GM18873 (cell line): Measurements from ENCODE around the gene BATF.

ENCODE experiments used
- ATAC-seq: cut with Tn5 transposase; IDR thresholded peaks from one replicate; pipeline ENCODE4 v1.9.1; 2021; ENCODE audit warnings: mild to moderate bottlenecking, moderate library complexity, moderate number of reproducible peaks; ENCODE audit not compliant: unreplicated experiment, low FRiP score

Gene BATF

DNA sequence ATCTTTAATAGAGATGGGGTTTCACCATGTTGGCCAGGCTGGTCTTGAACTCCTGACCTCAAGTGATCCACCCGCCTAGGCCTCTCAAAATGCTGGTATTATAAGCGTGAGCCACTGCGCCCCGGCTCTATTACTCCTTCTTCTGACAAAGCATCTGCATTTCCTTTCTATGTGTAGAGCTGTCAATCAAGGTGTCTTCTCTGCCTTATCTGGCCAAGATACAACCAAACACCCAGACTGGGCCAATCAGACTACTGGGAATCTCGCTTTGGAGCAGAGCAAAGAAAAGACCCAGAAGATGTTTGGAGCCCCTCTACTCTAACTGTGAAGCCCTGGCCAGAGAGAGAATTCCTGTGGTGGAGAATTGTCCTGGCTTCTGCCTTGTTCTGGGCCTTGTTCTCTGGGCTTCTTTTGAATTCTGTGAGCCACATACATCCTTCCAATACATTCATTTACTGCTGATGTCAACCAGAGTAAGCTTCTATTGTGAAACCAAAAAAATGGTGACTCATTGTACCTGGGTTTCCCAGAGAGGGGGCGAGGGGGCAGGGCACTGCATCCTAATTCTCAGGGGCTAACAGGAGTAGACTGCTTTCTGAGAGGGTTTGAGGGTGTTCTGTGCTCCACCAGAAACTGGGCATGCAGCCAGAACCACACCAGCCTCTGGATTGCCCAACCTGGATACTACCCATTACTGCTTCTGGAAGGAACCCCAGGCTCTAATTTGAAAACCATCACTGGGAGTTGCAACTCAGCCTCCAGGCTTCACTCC lies 37.4 kb downstream of the BATF start:
- no peak for ATAC-seq

DNA sequence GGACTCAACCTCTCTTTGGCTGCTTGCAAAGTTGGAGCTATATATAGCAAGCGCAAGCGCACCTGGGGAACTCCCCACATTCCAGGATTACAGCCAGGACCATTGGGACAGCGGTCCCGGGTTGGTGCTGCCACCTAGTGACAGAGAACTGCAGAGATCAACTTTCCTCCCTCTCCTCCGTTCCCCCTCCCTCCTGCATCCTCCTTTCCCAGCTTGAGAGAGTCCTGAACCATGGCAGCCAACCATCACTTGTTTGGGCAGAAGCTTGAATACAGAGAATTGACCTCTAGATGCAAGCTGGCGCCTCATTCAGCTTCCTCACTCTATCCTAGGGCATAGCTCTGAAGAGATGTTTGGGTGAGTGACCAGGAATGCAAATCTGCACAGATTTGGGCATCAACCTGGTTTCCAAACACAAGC lies 38.8 kb downstream of the BATF start:
- ATAC-seq = no peak

DNA sequence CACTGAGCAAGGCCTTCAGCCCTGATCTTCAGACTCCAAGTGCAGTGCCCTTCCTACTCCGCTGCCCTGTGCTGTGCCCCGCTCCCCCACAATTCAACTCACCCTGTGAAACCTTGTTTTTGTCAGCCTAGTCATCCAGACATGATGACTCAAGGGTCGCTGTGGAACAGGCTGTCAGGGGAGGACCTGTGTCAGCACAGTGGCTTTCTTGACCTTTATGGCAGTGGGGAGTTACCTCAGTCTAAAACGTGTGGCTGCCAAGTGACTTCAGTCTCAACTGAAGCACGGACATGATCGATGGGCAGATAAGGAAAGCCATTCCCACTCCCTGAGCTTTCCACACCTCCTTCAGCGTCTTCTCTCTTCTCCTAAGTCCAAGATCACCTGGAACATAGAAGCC lies 39.8 kb downstream of the BATF start:
- ATAC-seq = no peak

DNA sequence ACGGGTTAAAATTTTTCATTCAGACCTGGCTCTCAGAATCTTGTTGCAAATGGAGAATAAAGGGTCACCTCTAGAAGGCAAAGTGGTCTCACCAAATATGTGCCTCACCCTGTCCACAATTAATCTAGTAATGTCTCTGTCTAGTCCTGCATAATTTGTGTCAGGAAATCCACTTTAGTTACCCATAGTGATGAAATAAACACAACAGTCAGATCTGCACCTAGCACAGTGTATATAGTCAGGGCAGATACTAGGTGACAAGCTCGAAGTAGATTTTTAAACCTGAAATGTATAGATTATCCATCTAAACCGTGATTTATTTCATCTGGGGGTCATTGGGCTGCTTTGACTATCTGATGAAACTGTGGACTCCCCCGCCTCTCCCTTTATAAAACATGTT lies 40.2 kb downstream of the BATF start:
- no peak for ATAC-seq

DNA sequence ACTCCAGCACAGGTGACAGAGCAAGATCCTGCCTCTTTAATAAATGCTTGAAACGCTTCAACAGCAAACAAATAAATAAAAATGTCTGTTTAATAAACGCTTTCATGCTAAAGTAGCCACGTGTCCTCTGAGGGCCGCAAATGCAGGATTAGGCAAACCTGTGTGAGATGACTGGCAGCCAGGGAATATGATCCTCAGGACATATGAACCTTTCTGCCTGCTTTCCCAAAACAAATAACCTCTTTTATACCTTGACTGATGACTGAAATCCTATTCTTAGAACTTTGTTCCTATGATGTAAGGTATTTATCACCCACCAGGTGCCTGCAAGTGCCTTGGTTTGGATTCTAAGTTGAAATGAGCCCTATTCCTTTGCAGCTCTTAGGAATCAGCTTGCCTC lies 41.7 kb downstream of the BATF start:
- ATAC-seq = no peak

DNA sequence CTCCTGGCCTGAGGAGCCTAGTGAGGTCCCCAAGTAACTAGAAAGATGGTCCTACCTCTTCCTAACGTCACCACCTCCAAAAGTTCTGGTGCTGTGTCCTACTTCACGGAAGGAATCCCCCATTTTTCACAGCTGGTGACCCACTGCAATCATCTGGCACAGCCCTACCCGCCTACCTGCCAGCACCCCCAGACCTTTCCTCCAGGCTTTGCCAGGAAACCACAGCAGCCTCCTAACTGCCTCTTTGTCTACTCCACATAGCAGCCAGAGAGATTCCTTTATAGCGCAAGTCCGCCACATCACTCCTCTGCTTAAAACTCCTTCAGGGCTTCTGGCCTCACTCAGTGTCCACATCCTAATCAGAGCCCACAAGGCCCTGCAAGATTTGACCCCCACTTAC lies 42.8 kb downstream of the BATF start:
- no peak for ATAC-seq

DNA sequence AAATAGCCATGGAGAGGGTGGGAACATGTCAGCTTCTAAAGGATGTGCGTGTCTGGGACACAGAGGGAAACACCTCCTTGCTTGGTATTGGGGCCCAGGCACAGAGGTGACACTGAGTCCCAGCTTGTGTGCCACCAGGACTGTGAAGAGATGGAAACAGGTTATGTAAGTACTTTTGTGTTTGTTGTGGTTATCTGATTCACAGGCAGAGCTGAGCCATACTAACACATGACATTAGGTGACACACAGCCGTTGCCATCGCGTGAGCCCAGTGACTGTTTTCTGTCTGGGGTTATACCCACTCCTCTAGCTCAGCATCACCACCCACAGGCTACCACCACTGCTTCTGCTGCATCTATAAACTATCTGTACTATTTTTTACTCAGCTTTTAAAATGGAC lies 44.1 kb downstream of the BATF start:
- no peak for ATAC-seq

DNA sequence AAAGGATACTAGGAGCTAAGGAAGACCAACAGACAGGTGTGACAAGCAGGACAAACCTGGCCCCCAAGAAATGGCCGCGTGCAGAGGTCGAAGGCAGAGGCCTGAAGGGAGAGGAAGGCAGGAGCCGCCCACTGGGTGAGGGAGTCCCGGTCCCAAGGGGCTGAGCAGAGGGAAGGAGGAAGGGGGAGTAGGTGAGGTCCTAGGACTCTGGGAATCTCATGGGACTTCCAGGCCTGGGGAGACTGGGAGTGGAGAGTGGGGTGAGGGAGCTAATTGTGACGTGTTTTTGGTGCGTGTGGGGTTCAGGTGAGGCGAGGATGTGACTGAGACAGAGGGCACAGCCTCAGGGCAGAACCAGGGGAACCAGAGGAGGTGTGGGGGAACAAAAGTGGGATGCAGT lies 44.5 kb downstream of the BATF start:
- no peak for ATAC-seq

DNA sequence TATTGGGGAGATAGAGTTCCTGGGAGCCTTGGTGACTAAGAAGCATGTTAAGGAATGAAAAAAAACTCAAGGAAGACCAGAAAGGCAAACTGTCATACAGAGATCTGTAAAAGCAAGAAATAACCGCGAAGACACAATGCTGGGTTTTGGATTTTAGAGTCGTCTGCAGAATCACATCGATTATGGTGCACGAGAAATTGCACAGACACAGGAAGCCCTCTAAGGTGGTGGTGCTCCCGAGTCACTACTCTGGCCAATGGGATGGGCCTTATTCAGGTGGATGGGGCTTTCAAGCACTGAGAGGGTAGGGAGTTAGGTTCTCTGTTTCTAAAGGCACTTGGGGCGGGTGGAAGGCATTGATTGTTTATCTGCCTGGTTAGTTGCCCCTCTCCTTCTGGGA lies 45.9 kb downstream of the BATF start:
- ATAC-seq = no peak

DNA sequence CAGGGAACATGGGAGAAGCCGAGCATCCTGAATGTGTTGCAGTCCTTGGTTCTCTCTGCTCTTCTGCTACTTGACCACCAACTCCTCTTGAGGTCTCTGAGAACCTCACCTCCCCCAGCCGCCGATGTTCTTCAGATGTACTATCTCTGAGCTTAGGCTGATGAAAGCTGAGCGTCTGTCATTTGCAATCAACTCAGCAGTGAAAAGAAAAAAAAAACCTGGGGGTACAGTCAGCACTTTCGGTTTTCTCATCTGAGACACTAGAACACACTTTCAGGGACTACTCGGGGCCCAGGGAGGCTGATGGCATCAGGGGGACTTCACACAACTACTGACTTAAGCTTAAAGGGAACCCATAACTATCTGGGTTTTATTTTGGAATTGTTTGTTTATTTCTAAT lies 46.5 kb downstream of the BATF start:
- no peak for ATAC-seq

DNA sequence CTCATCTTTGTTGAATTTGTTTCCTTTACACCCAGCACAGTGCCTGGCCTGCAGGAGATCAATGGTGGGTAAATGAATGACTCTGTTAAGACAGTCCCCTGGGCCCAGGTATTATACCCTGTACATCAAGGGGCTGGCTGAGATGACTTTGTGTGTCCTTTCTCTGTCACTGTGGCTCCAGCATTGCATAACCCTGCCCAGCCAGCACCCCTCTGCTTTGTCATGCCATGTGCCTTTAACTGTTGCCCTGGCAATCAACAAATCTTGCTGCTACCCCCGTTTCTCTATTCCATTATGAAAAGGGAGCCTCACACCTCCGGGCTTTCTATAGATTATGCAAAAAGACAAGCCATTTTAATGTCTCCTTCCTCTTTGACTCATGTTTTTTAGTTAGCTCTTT lies 48.5 kb downstream of the BATF start:
- no peak for ATAC-seq

DNA sequence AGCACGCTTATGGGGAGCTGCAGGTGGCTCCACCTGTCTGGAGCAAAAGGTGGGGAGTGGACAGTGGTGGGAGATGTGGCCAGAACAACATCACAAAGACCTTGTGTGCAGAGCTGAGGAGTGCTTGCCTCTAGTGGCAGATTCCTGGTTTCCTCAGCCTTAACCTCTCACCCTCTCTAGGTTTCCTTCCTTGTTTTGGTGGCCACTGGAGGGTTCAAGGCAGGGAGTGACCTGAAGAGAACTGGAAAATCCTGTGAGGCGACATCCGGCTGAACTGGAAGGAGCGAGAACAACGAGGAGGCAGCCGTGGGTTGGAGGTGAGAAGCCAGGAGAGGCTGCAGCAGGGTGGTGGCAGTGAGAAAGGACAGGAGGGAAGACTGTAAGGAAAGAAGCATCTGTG lies 49.8 kb downstream of the BATF start:
- no peak for ATAC-seq

DNA sequence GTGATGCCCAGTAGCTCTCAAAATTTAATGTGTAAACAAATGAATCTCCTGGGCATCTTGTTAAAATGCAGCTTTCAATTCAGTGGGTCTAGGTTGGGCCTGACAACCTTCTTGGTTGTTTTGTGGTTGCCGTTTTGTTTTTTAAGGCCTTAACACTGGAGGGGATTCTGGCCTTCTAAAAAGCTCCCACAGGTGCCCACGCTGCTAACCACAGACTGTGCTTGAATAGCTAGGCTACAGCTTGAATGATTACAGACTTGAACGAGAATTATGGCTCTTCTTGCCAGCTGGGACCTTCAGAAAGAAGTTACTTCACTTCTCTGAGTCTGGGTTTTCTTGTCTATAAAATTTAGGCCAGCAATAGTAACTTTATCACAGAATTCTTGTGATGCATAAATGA lies 54.8 kb downstream of the BATF start:
- ATAC-seq = no peak

DNA sequence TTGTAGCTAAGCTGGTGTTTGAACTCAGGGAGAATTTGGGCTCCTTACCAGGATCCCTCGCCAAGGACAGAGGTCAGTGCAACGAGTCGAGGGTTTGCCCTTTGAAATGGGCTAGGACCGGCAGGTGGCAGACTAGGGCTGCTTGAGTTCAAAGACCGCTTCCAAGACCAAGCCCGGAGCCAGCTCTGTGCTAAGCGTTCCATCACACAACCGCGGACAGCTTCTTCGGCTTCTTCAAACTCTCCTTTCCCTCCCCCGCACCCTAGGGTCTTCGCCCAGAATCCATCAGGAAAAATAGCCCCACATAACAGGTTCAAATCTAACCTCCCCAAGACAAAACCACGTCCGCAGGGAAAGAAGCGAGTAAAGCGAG lies 55.4 kb downstream of the BATF start:
- ATAC-seq = no peak

DNA sequence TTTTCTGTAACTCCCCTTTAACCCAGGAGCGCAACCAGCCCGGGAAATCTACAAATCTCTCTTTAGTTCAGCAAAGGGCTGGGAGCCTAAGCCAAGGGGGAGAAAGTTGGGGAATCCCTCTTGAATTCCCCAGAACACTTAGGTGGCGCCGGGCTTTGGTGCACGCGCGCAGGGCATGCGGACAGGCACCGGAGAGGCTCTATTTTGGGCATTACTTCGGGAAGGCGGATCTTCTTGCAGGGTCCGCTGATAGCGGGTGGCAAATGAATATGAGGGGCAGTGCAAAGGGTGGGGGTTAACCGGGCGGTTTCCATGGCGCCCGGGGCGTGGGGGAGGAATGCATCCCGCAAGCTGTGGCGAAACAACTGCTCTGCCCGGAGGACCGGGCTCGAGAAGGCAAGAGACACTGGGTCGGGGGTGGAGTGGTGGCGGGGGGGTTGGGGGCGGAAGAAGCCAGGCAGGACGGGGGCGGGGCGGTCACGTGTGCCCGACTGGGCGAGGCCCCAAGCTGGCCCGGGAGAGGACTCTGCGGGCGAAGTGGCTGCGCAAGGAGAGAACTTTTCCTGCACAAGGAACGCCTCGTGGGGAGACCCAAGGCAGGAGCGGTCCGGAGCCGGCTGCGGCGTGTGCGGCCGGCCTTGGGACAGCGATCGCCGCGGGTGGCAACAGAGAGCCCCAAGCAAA lies 56.0 kb downstream of the BATF start, which contains the start of gene FLVCR2:
Gene FLVCR2, plus strand, starts transcription at position 519 of the 684 bp plus-strand sequence. CDS start 353 bp downstream, outside the sequence.
- no peak for ATAC-seq

DNA sequence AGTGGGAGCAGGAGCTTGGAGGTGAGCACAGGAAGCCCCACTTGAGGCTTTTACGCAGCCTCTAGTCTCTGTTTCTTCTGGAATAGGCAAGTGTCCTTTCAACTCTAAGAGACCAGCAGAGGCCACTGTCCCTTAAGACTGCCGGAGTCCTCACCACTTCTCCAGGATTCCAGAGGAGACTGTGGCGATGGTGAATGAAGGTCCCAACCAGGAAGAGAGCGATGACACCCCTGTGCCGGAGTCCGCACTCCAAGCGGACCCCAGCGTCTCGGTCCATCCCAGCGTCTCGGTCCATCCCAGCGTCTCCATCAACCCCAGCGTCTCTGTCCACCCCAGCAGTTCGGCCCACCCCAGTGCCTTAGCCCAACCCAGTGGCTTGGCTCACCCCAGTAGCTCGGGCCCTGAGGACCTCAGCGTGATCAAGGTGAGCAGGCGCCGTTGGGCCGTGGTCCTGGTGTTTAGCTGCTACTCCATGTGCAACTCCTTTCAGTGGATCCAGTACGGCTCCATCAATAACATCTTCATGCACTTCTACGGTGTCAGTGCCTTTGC lies 56.6 kb downstream of the BATF start:
- ATAC-seq = no peak

DNA sequence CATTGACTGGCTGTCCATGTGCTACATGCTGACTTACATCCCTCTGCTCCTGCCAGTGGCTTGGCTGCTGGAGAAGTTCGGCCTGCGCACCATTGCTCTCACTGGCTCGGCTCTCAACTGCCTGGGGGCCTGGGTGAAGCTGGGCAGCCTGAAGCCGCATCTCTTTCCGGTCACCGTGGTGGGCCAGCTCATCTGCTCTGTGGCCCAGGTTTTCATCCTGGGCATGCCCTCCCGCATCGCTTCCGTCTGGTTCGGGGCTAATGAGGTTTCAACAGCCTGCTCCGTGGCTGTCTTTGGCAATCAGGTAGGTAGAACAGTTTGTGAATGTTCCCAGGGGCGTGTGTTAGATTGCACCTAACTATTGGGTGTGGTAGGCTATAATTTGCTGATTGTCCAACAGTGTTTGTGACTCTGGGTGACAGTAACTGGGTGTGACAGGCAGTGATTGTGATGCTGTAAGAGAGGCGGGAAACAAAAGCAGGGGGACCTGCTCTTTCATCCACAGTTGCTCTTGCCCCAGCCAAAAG lies 57.1 kb downstream of the BATF start:
- no peak for ATAC-seq

DNA sequence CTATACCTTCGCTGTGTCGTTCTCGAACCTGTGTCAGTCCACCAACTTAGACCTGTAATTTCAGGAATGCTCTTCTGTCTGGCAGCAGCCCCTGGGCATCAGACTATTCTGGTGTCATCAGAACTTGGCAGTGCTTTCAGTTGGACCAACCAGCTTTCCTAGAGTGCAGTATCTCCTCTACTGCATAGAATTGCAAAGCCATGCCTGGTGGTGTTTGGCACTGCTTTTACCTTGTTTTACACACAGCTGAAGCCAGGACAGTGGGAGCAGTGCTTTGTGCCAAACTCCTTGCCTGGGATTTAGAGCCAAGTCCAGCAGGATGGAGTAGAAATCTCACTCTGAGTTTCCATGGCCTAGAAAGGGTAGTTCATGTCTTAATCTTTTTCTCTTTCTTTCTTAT lies 57.6 kb downstream of the BATF start:
- no peak for ATAC-seq

DNA sequence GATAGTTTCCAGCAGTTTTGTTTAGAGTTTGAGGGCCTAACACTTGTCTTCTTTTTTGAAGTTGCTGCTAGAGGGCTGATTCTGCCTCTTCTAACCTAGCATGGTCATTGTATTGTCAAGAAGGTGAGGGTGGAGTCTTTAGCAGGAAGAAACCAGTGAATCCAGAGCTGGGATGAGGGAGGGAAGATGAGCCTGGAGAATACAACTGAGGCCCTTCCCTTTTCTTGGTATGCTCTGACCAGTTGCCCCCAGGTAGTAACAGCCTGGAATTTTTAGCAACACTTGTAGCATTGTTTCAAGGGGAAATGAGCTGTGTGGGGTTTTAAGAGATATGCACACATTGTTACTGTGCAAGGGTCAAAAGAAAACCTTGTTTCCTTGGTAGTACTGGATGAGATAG lies 65.1 kb downstream of the BATF start:
- no peak for ATAC-seq

DNA sequence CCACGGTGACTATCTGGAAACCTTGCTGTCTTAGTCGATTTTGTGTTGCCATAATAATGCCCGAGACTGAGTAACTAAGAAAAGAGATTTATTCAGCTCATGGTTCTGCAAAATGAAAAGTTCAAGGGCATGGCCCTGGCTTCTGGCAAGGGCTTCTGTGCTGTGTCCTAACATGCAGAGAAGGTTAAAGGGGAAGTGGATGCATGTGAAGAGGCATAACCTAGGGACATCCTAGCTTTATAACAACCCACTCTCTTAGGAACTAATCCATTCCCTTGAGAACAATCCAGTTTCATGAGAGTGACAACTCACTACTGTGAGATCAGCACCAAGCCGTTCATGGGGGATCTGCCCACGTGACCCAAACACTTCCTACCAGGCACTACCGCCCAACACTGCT lies 67.7 kb downstream of the BATF start:
- no peak for ATAC-seq

DNA sequence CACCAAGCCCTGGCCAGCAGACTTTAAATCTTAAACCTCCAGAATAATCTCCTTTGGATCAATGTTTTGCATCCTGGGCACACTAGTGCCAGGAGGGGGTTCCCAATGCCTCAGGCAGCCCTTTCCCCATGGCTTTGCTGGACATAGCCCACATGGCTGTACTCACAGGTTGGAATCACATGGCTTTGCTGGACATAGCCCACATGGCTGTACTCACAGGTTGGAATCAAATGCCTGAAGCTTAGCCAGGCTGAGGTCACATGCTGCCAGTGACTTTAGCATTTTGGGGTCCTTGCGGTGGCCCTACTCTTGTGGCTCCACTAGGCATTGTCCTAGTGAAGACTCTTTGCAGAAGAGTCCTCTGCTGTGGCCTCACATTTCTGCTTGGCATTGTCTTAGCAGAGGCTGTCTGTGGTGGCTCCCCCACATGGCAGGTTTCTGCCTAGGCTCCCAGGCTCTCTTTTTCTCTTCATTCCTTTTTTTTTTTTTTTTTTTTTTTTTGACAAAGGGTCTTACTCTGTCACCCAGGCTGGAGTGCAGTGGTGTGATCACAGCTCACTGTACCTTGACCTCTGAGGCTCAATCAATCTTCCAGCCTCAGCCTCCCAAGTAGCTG lies 69.2 kb downstream of the BATF start:
- ATAC-seq = no peak
